Frontal cortex (tissue), 4 donors: ENCODE data around the gene GRB14. TPM values are rescaled to one million over a fixed set of nuclear protein-coding genes. Genes with fewer than 3 reads are reported as not detected.
"Not testable (repeated sequence)": the region's sequence is repeated elsewhere in the genome, so short reads cannot be mapped to it uniquely, and the experiment has no call there.

Experiments
- DNase-seq, 2 donors: peaks; one replicate each; pipeline ENCODE4 v3.0.0; 2012; ENCODE audit warnings: low spot score in 2 of 2
- FAIRE-seq: peaks from 2 replicates; lab custom pipeline; 2012; peaks lifted over from hg19 to GRCh38; lab: Jason Lieb, UNC
- total RNA-seq: library from RNA; depleted of rRNA; stranded (reverse); fragments of >200 nt; gene quantifications from one replicate; pipeline ENCODE4 v1.2.3, GENCODE V29; 2014
- donor health status: control.
- donor health status: control.
- donor health status: control.

Gene GRB14
- total RNA-seq, 1 donor from 2014 or later: 15.1 TPM

- DNase-seq (no peak), FAIRE-seq (no peak)
Measured at GRCh38 chr2:164561991-164562390, 59.3 kb downstream of the GRB14 start.

- DNase-seq (no peak), FAIRE-seq (no peak)
Measured at GRCh38 chr2:164561416-164561815, 59.9 kb downstream of the GRB14 start.

GRCh38 chr2:164560902-164561301 lies 60.4 kb downstream of the GRB14 start:
- DNase-seq (no peak), FAIRE-seq (no peak)

- FAIRE-seq: peak; percentile 69
- DNase-seq: no peak
Measured at GRCh38 chr2:164560181-164560792, 61.0 kb downstream of the GRB14 start.

GRCh38 chr2:164558450-164558849 lies 62.8 kb downstream of the GRB14 start:
- no peak for FAIRE-seq
- no peak for DNase-seq

- FAIRE-seq: no peak
- no peak for DNase-seq
Measured at GRCh38 chr2:164554487-164554886, 66.8 kb downstream of the GRB14 start.

- no peak for DNase-seq
- FAIRE-seq: no peak
Measured at GRCh38 chr2:164551519-164551918, 69.8 kb downstream of the GRB14 start.

- not testable (repeated sequence) for DNase-seq, FAIRE-seq
Measured at GRCh38 chr2:164549705-164550104, 71.6 kb downstream of the GRB14 start.

- no peak for FAIRE-seq
Measured at GRCh38 chr2:164545484-164545883, 75.8 kb downstream of the GRB14 start.

GRCh38 chr2:164542581-164543021 lies 78.7 kb downstream of the GRB14 start:
- FAIRE-seq (no peak), DNase-seq (no peak)

More at GRCh38 chr2:164545484-164545883, 75.8 kb downstream of the GRB14 start:
- no peak for DNase-seq

- DNase-seq (peak; percentile 14 to 48), FAIRE-seq (peak; percentile 6)
Measured at GRCh38 chr2:164538240-164538866, 82.9 kb downstream of the GRB14 start.

- DNase-seq (no peak), FAIRE-seq (no peak)
Measured at GRCh38 chr2:164535280-164536025, 85.8 kb downstream of the GRB14 start.

GRCh38 chr2:164530464-164530863 lies 90.8 kb downstream of the GRB14 start:
- DNase-seq: no peak
- FAIRE-seq: no peak

GRCh38 chr2:164523726-164524125 lies 97.6 kb downstream of the GRB14 start:
- no peak for DNase-seq

GRCh38 chr2:164523009-164523408 lies 98.3 kb downstream of the GRB14 start:
- no peak for DNase-seq
- no peak for FAIRE-seq

More at GRCh38 chr2:164523726-164524125, 97.6 kb downstream of the GRB14 start:
- no peak for FAIRE-seq

- FAIRE-seq: no peak
- DNase-seq: no peak
Measured at GRCh38 chr2:164522561-164522981, 98.7 kb downstream of the GRB14 start.

GRCh38 chr2:164515734-164516133 lies 105.5 kb downstream of the GRB14 start:
- FAIRE-seq (no peak), DNase-seq (no peak)

- FAIRE-seq (no peak), DNase-seq (no peak)
Measured at GRCh38 chr2:164515030-164515429, 106.3 kb downstream of the GRB14 start.

- DNase-seq (no peak), FAIRE-seq (no peak)
Measured at GRCh38 chr2:164514491-164514890, 106.8 kb downstream of the GRB14 start.

- FAIRE-seq: no peak
Measured at GRCh38 chr2:164512871-164513270, 108.4 kb downstream of the GRB14 start.

GRCh38 chr2:164511738-164512137 lies 109.5 kb downstream of the GRB14 start:
- no peak for DNase-seq
- FAIRE-seq: no peak

More at GRCh38 chr2:164512871-164513270, 108.4 kb downstream of the GRB14 start:
- no peak for DNase-seq
